GM06990 (cell line): ENCODE data around the gene SPPL2B.
"Not testable (repeated sequence)": the region's sequence is repeated elsewhere in the genome, so short reads cannot be mapped to it uniquely, and the experiment has no call there.

Experiments used
- DNase-seq: peaks from one replicate; pipeline ENCODE4 v3.0.0-alpha.2; 2011; ENCODE audit not compliant: insufficient read length; ENCODE audit errors: extremely low read depth
- H3K27me3 ChIP-seq: replicated peaks from 2 replicates; pipeline ENCODE4 v1.6.0; 2011; ENCODE audit warnings: low read length; ENCODE audit not compliant: control insufficient read depth, insufficient read depth
- H3K36me3 ChIP-seq: 2 replicates; pipeline ENCODE4 v1.5.1; 2011; ENCODE audit warnings: low read length; ENCODE audit not compliant: control insufficient read depth, insufficient read depth
- H3K4me3 ChIP-seq: replicated peaks from 2 replicates; pipeline ENCODE4 v1.5.1; 2011; ENCODE audit warnings: low read depth, mild to moderate bottlenecking, control low read depth, low read length
- TF ChIP-seq, protein P1 (sequence below): IDR thresholded peaks from 2 replicates; pipeline ENCODE4 v1.5.1; 2011; ENCODE audit warnings: low read length, control low read depth, mild to moderate bottlenecking, inconsistent platforms; ENCODE audit not compliant: insufficient read depth, poor library complexity, severe bottlenecking

SPPL2B gene

DNA sequence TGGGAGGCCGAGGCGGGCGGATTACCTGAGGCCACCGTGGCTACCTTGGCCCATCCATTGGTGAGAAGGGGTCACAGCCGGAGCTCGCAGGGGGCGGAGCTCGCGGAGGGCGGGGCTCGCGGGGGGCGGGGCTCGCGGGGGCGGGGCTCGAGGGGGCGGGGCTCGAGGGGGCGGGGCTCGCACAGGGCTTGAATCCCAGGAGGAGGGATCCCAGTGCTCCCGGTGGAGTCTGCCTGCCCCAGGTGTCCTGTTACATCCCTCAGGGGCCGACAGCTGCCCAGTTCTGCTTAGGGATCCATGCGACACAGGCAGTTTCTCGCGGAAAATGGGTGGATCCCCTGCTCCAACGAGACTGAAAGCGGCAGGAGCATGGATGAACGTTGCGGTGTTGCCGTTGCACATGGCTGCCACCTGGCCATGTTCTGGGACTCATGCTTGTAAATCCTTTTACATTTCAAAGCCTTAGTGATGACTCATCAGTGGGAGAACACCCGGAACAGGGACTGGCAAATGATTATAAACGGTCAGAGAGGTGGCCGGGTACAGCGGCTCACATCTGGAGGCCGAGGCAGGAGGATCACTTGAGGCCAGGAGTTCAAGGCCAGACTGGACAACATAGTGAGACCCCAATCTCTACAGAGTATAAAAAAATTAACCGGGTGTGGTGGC lies 56.7 kb downstream of the SPPL2B start:
- Histone ChIP-seq H3K36me3 (no peaks in the 10 kb centered on the region), H3K4me3 (no peak overlapping the region), H3K27me3 (no peaks in the 10 kb centered on the region)
- DNase-seq = no peak
- TF ChIP-seq, protein P1, sequence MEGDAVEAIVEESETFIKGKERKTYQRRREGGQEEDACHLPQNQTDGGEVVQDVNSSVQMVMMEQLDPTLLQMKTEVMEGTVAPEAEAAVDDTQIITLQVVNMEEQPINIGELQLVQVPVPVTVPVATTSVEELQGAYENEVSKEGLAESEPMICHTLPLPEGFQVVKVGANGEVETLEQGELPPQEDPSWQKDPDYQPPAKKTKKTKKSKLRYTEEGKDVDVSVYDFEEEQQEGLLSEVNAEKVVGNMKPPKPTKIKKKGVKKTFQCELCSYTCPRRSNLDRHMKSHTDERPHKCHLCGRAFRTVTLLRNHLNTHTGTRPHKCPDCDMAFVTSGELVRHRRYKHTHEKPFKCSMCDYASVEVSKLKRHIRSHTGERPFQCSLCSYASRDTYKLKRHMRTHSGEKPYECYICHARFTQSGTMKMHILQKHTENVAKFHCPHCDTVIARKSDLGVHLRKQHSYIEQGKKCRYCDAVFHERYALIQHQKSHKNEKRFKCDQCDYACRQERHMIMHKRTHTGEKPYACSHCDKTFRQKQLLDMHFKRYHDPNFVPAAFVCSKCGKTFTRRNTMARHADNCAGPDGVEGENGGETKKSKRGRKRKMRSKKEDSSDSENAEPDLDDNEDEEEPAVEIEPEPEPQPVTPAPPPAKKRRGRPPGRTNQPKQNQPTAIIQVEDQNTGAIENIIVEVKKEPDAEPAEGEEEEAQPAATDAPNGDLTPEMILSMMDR = no peak

DNA sequence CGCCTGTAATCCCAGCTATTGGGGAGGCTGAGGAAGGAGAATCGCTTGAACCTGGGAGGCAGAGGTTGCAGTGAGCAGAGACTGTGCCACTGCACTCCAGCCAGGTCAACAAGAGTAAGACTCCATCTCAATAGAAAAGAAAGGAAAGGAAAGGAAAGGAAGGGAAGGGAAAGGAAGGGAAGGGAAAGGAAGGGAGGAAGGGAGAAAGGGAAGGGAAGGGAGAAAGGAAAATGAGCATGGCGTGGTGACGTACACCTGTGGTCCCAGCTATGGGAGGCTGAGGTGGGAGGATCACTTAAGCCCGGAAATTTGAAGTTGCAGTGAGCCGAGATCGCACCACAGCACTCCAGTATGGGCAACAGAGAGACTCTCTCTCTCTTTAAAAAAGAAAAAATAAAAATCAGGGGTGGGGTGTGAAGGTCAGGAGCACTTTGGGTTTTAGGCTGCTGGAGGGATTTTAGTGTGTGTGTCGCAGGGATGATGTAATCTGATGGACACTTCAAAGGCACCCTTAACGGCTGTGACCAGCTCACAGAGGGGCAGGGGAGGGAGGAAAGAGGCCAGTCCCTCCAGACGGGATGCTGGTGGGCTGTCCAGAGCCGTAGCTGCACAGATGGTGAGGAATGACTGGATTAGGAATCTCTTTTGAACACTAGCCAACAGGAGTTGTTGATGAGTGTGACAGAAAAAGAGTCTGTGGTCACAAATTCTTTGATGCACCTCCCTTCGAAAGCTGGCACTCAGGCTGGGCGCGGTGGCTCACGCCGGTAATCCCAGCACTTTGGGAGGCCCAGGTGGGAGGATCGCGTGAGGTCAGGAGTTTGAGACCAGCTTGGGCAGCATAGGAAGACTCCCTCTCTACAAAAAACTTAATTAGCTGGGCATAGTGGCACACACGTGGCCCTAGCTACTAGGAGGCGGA lies 59.1 kb downstream of the SPPL2B start:
- TF ChIP-seq, protein P1 = no peak
- Histone ChIP-seq H3K4me3 (no peak overlapping the region), H3K27me3 (no peaks in the 10 kb centered on the region), H3K36me3 (no peaks in the 10 kb centered on the region)
- no peak for DNase-seq

DNA sequence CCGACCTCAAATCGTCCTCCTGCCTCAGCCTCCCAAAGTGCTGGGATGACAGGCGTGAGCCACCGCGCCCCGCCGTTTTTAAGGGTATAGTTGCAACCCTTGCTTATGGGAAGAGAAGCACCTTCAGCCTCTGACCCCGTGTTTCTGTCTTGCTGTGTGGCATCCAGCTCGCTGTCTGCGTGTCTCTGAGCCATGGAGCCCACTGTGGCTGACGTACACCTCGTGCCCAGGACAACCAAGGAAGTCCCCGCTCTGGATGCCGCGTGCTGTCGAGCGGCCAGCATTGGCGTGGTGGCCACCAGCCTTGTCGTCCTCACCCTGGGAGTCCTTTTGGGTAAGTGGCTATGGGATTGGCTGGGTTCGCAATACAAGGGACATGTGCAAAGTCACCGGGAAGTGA lies 61.1 kb downstream of the SPPL2B start:
- TF ChIP-seq, protein P1 = no peak
- no peaks in the 10 kb centered on the region for H3K27me3 ChIP-seq
- no peak overlapping the region for H3K4me3 ChIP-seq
- H3K36me3 ChIP-seq = no peaks in the 10 kb centered on the region
- no peak for DNase-seq

DNA sequence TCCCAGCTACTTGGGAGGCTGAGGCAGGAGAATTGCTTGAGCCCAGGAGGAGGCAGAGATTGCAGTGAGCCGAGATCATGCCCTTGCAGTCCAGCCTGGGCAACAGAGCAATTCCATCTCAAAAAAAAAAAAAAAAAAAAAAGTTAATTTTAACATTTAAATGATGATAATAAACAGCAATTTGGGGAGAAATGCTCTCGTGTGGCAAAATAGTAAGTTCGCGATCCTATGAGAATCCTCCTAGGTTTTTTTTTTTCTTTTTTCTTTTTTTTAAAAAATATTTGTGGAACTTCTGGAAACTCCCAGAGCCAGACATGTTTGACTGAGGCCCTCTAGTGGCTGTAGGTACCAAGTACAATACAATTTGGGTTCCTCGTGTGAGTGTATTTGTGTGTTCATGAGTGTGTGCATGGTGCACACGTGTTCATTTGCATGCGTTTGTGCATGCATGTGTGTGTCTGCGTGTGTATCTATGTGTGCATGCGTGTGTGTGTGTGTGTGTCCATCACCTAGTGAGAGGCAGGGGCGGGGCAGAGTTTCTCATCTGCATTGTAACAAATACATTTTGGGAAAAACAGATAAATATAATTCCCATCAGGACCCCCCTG lies 62.7 kb downstream of the SPPL2B start:
- DNase-seq = no peak
- no peak overlapping the region for H3K4me3 ChIP-seq
- no peaks in the 10 kb centered on the region for H3K36me3 ChIP-seq
- no peaks in the 10 kb centered on the region for H3K27me3 ChIP-seq
- TF ChIP-seq, protein P1 = peak; percentile 84

DNA sequence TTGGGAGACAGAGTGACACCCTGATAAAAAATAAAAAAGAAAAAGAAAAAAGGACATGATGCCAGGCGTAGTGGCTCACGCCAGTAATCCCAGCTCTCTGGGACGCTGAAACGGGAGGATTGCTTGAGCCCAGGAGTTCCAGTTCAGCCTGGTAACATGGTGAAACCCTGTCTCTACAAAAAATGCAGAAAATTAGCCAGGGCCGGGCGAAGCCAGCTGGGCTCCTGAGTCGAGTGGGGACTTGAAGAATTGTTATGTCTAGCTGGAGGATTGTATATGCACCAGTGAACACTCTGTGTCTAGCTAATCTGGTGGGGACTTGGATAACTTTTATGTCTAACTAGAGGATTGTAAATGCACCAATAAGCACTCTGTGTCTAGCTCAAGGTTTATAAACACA lies 63.9 kb downstream of the SPPL2B start:
- DNase-seq = no peak
- H3K36me3 ChIP-seq = no peaks in the 10 kb centered on the region
- H3K4me3 ChIP-seq = no peak overlapping the region
- TF ChIP-seq, protein P1 = no peak
- no peaks in the 10 kb centered on the region for H3K27me3 ChIP-seq

DNA sequence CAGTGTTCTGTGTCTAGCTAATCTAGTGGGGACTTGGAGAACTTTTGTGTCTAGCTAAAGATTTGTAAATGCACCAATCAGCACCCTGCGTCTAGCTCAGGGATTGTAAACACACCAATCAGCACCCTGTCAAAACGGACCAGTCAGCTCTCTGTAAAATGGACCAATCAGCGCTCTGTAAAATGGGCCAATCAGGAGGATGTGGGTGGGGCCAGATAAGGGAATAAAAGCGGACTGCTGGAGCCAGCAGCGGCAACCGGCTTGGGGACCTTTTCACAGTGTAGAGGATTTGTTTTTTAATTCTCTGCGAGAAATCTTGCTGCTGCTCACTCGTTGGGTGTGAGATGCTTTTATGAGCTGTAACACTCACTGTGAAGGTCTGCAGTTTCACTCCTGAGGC lies 64.4 kb downstream of the SPPL2B start:
- not testable (repeated sequence) for DNase-seq

More for the DNA sequence above, 64.4 kb downstream of the SPPL2B start:
- not testable (repeated sequence) for H3K4me3 ChIP-seq, H3K27me3 ChIP-seq, H3K36me3 ChIP-seq
